Thyroid gland (tissue), 4 donors: ENCODE data around the gene VWA5B1.

Experiments used
- CTCF ChIP-seq, 6 experiments: fragments of 200-600 bp in 3 of 6; fragments of 450-650 bp in 3 of 6; sonication (generic) in 3 of 6; IDR thresholded peaks; one replicate each; pipeline ENCODE4 v1.5.1; 2016 to 2019; ENCODE audit warnings: antibody characterized with exemption in 6 of 6, mild to moderate bottlenecking in 2 of 6, inconsistent platforms in 1 of 6, moderate library complexity in 1 of 6
- POLR2A ChIP-seq, 2 donors: fragments of 450-650 bp; IDR thresholded peaks; one replicate each; pipeline ENCODE4 v1.6.1; 2017; ENCODE audit warnings: antibody characterized with exemption in 2 of 2, mild to moderate bottlenecking in 2 of 2, moderate library complexity in 1 of 2

- TF ChIP-seq POLR2A (IDR thresholded peaks at IDR 0.05) (no peak), CTCF (IDR thresholded peaks at IDR 0.05) (no peak)
Observed at GRCh38 chr1:20266642-20267041, 24.0 kb upstream of the VWA5B1 start.
